ENCODE data around the gene RGCC.

The RGCC gene

GRCh38 chr13:41511827-41512226 lies 54.5 kb downstream of the RGCC start:
- no peak for DNase-seq (ENCODE audit: low spot score)
- in situ Hi-C loops (cut with MboI; ENCODE audit: low pct_unique_long_range_greater_than_20kb, low sequenced_read_pairs, unreplicated experiment), result no loop called here

GRCh38 chr13:41512441-41512840 lies 55.1 kb downstream of the RGCC start:
- DNase-seq (ENCODE audit: low spot score), result no peak
- no peak for TF ChIP-seq CTCF (IDR thresholded peaks at IDR 0.05; ENCODE audit: extremely low read depth, insufficient read depth, missing control alignments)
- in situ Hi-C loops (cut with MboI; ENCODE audit: low pct_unique_long_range_greater_than_20kb, low sequenced_read_pairs, unreplicated experiment), result no loop called here

More at GRCh38 chr13:41511827-41512226, 54.5 kb downstream of the RGCC start:
- no peak for TF ChIP-seq CTCF (IDR thresholded peaks at IDR 0.05; ENCODE audit: extremely low read depth, insufficient read depth, missing control alignments)

GRCh38 chr13:41513600-41513999 lies 56.2 kb downstream of the RGCC start:
- DNase-seq (ENCODE audit: low spot score), result no peak
- no peak for TF ChIP-seq CTCF (IDR thresholded peaks at IDR 0.05; ENCODE audit: extremely low read depth, insufficient read depth, missing control alignments)
- in situ Hi-C loops (cut with MboI; ENCODE audit: low pct_unique_long_range_greater_than_20kb, low sequenced_read_pairs, unreplicated experiment), result no loop called here

GRCh38 chr13:41514853-41515395 lies 57.6 kb downstream of the RGCC start:
- in situ Hi-C loops (cut with MboI; ENCODE audit: low pct_unique_long_range_greater_than_20kb, low sequenced_read_pairs, unreplicated experiment), result no loop called here

GRCh38 chr13:41515491-41516139 lies 58.3 kb downstream of the RGCC start:
- TF ChIP-seq CTCF (IDR thresholded peaks at IDR 0.05; ENCODE audit: extremely low read depth, insufficient read depth, missing control alignments), result no peak
- in situ Hi-C loops (cut with MboI; ENCODE audit: low pct_unique_long_range_greater_than_20kb, low sequenced_read_pairs, unreplicated experiment), result no loop called here
- DNase-seq (ENCODE audit: low spot score), result no peak

More at GRCh38 chr13:41514853-41515395, 57.6 kb downstream of the RGCC start:
- no peak for DNase-seq (ENCODE audit: low spot score)
- TF ChIP-seq CTCF (IDR thresholded peaks at IDR 0.05; ENCODE audit: extremely low read depth, insufficient read depth, missing control alignments), result no peak

- TF ChIP-seq CTCF (IDR thresholded peaks at IDR 0.05; ENCODE audit: extremely low read depth, insufficient read depth, missing control alignments), result no peak
- DNase-seq (ENCODE audit: low spot score), result no peak
- in situ Hi-C loops (cut with MboI; ENCODE audit: low pct_unique_long_range_greater_than_20kb, low sequenced_read_pairs, unreplicated experiment), result no loop called here
These were observed 58.8 kb downstream of the RGCC start for GRCh38 chr13:41516166-41516565.

Data from GM13977 (cell line).